Measurements from ENCODE around the gene KLHL25. TPM values are rescaled to one million over a fixed set of nuclear protein-coding genes. Genes with fewer than 3 reads are reported as not detected.

The KLHL25 gene
- total and polyA plus RNA-seq, 4 donors = 2.3 to 34.2 (median 11.4) TPM

GRCh38 chr15:85810075-85810474 is 15.3 kb upstream of the KLHL25 start:
- H3K9me3 ChIP-seq (ENCODE audit: control insufficient read depth in 4 of 4, low read length in 3 of 4) = no peaks in the 10 kb centered on the region
- H3K36me3 ChIP-seq (ENCODE audit: control insufficient read depth in 4 of 4, insufficient read depth in 3 of 4, low read depth in 1 of 4, low read length in 3 of 4) = no peaks in the 10 kb centered on the region
- no peak for DNase-seq (ENCODE audit: low spot score)
- no peaks in the 10 kb centered on the region for H3K27me3 ChIP-seq (ENCODE audit: control insufficient read depth in 4 of 4, insufficient read depth in 4 of 4, low read length in 3 of 4)
- 94% methylated on average over 3 of the region's 3 CpGs for WGBS
- TF ChIP-seq, protein P1, sequence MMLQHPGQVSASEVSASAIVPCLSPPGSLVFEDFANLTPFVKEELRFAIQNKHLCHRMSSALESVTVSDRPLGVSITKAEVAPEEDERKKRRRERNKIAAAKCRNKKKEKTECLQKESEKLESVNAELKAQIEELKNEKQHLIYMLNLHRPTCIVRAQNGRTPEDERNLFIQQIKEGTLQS (IDR thresholded peaks at IDR 0.05) = no peak
- TF ChIP-seq HNF4G (IDR thresholded peaks at IDR 0.05) = no peak
- no peak for TF ChIP-seq HNF4A (conservative IDR thresholded peaks at IDR 0.05)
- TF ChIP-seq TAF1 (conservative IDR thresholded peaks at IDR 0.05) = no peak
- no peak for TF ChIP-seq FOXA2 (IDR thresholded peaks at IDR 0.05)
- no peak for TF ChIP-seq GABPA (IDR thresholded peaks at IDR 0.05 in 1 of 2, conservative IDR thresholded peaks at IDR 0.05 in 1 of 2)
- TF ChIP-seq, protein P2, sequence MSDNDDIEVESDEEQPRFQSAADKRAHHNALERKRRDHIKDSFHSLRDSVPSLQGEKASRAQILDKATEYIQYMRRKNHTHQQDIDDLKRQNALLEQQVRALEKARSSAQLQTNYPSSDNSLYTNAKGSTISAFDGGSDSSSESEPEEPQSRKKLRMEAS (IDR thresholded peaks at IDR 0.05) = no peak
- no peak for TF ChIP-seq CTCF (IDR thresholded peaks at IDR 0.05; ENCODE audit: low read depth, low read length, missing input control)
- TF ChIP-seq, protein P3, sequence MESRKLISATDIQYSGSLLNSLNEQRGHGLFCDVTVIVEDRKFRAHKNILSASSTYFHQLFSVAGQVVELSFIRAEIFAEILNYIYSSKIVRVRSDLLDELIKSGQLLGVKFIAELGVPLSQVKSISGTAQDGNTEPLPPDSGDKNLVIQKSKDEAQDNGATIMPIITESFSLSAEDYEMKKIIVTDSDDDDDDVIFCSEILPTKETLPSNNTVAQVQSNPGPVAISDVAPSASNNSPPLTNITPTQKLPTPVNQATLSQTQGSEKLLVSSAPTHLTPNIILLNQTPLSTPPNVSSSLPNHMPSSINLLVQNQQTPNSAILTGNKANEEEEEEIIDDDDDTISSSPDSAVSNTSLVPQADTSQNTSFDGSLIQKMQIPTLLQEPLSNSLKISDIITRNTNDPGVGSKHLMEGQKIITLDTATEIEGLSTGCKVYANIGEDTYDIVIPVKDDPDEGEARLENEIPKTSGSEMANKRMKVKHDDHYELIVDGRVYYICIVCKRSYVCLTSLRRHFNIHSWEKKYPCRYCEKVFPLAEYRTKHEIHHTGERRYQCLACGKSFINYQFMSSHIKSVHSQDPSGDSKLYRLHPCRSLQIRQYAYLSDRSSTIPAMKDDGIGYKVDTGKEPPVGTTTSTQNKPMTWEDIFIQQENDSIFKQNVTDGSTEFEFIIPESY (IDR thresholded peaks at IDR 0.05) = no peak
- TF ChIP-seq RAD21 (IDR thresholded peaks at IDR 0.05) = no peak
- no peak for TF ChIP-seq SP1 (IDR thresholded peaks at IDR 0.05)
- no peak overlapping the region for H3K27ac ChIP-seq (ENCODE audit: low read depth in 1 of 2, low read length in 2 of 2)
- no peak overlapping the region for H3K9ac ChIP-seq (ENCODE audit: low read depth in 1 of 2, low read length in 2 of 2)
- no peak overlapping the region for H3K4me3 ChIP-seq (ENCODE audit: low read depth in 1 of 3, low read length in 3 of 3)
- no peaks in the 10 kb centered on the region for H3K4me1 ChIP-seq (ENCODE audit: control insufficient read depth in 4 of 4, insufficient read depth in 4 of 4, low read length in 3 of 4)

GRCh38 chr15:85805420-85805819 is 10.7 kb upstream of the KLHL25 start:
- Histone ChIP-seq H3K27ac (ENCODE audit: low read depth in 1 of 2, low read length in 2 of 2) (no peak overlapping the region), H3K27me3 (ENCODE audit: control insufficient read depth in 4 of 4, insufficient read depth in 4 of 4, low read length in 3 of 4) (no peaks in the 10 kb centered on the region), H3K4me1 (ENCODE audit: control insufficient read depth in 4 of 4, insufficient read depth in 4 of 4, low read length in 3 of 4) (no peaks in the 10 kb centered on the region), H3K4me3 (ENCODE audit: low read depth in 1 of 3, low read length in 3 of 3) (no peak overlapping the region), H3K36me3 (ENCODE audit: control insufficient read depth in 4 of 4, insufficient read depth in 3 of 4, low read depth in 1 of 4, low read length in 3 of 4) (no peaks in the 10 kb centered on the region), H3K9me3 (ENCODE audit: control insufficient read depth in 4 of 4, low read length in 3 of 4) (no peaks in the 10 kb centered on the region), H3K9ac (ENCODE audit: low read depth in 1 of 2, low read length in 2 of 2) (no peak overlapping the region)
- TF ChIP-seq SP1 (IDR thresholded peaks at IDR 0.05) (no peak), RXRA (IDR thresholded peaks at IDR 0.05) (no peak), REST (IDR thresholded peaks at IDR 0.05) (no peak), JUND (IDR thresholded peaks at IDR 0.05) (no peak), GABPA (IDR thresholded peaks at IDR 0.05 in 1 of 2, conservative IDR thresholded peaks at IDR 0.05 in 1 of 2) (no peak), TAF1 (conservative IDR thresholded peaks at IDR 0.05) (no peak), HNF4A (conservative IDR thresholded peaks at IDR 0.05) (no peak)
- TF ChIP-seq, protein P1 (IDR thresholded peaks at IDR 0.05) = no peak
- DNase-seq (ENCODE audit: low spot score) = no peak
- 61% methylated on average over 3 of the region's 3 CpGs for WGBS
